ENCODE results near the gene DNAH2.

The DNAH2 gene

GRCh38 chr17:7716901-7717755 is at the start of gene DNAH2:
DNAH2 (plus strand) TSS chr17:7717744; CDS start chr17:7719735, 1,991 bp downstream.
- DNase-seq (ENCODE audit: low read depth in 2 of 2): no peak

GRCh38 chr17:7668482-7668881 is 49.1 kb upstream of the DNAH2 start:
- no peak for DNase-seq (ENCODE audit: low read depth in 2 of 2)

- no peak for DNase-seq (ENCODE audit: low read depth in 2 of 2)
These were observed 44.3 kb upstream of the DNAH2 start for GRCh38 chr17:7673239-7673638.

- no peak for DNase-seq (ENCODE audit: low read depth in 2 of 2)
These were observed 42.6 kb upstream of the DNAH2 start for GRCh38 chr17:7674934-7675333.

DNA sequence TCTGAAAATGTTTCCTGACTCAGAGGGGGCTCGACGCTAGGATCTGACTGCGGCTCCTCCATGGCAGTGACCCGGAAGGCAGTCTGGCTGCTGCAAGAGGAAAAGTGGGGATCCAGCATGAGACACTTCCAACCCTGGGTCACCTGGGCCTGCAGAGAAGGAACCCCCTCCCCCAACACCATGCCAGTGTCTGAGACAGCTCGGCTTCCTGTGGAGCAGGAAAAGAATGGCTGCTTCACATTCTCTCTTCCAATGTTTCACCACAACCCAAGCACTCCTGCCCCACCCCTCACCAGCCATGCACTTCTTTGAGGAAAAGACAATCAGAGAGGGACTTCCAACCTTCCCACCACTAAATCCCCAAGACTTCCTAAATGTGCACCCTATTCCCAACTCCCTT is 41.0 kb upstream of the DNAH2 start:
- no peak for DNase-seq (ENCODE audit: low read depth in 2 of 2)

GRCh38 chr17:7677388-7678067 is 40.0 kb upstream of the DNAH2 start:
- no peak for DNase-seq (ENCODE audit: low read depth in 2 of 2)

DNA sequence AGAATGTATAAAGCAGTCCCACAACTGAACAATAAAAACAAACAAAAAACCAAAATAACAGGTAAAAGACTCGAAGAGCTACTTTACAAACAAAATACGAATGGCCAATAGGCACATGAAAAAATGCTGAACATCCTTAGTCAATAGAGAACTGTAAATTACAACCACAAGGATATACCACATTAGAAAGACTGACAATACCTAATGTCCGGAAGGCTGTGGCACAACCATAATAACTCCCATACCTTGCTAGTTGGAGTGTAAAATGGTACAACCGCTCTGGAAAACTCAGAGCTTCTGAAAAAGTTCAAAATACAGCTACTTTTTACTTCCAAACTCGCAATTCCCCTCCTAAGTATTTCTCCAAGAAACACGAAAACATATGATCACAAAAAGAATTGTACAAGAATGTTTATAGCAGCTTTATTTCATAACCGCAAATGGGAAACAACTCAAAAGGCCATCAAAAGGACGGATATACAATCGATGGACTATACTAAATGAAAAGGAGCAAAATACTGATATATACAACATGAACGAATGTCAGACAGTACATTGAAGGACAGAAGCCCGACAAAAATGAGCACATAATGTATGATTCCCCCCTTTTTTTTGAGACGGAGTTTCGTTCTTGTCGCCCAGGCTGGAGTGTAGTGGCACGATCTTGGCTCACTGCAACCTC is 32.6 kb upstream of the DNAH2 start:
- DNase-seq (ENCODE audit: low read depth in 2 of 2): no peak

GRCh38 chr17:7685533-7686221 is 31.9 kb upstream of the DNAH2 start:
- peak; percentile 69 to 72 for DNase-seq (ENCODE audit: low read depth in 2 of 2)

DNA sequence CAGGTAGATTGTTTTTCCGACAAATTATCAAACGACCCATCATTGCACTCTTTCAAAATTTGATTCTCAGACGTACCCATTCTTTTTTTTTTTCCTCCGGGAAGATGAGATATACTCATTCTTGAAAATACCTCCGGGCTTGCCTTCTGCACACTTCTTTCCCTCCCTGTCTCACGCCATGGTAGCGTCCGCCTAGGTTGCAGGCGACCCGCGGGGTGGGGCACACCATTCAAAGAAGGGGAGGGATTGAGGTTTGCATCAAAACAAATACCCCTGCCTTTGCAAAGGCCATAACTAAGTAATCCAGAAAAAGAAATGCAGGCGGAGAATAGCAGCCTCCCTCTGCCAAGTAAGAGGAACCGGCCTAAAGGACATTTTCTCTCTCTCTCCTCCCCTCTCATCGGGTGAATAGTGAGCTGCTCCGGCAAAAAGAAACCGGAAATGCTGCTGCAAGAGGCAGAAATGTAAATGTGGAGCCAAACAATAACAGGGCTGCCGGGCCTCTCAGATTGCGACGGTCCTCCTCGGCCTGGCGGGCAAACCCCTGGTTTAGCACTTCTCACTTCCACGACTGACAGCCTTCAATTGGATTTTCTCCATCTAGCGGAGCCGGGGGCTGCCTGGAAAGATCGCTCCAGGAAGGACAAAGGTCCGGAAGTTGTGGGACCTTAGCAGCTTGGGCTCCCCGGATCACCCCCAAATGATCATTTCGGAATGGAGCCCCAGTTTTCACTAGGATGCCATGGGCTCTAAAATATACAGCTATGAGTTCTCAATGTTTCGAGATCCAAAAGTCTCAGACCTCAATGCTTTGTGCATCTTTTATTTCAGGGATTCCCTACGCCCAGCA is 31.1 kb upstream of the DNAH2 start:
- DNase-seq (ENCODE audit: low read depth in 2 of 2): peak; percentile 55 to 60

- peak; percentile 68 to 84 for DNase-seq (ENCODE audit: low read depth in 2 of 2)
These were observed 30.3 kb upstream of the DNAH2 start, which contains the start of gene TP53 for GRCh38 chr17:7687072-7687907. TP53 (minus strand) TSS chr17:7687490; CDS start chr17:7676594, 10,896 bp downstream.

DNA sequence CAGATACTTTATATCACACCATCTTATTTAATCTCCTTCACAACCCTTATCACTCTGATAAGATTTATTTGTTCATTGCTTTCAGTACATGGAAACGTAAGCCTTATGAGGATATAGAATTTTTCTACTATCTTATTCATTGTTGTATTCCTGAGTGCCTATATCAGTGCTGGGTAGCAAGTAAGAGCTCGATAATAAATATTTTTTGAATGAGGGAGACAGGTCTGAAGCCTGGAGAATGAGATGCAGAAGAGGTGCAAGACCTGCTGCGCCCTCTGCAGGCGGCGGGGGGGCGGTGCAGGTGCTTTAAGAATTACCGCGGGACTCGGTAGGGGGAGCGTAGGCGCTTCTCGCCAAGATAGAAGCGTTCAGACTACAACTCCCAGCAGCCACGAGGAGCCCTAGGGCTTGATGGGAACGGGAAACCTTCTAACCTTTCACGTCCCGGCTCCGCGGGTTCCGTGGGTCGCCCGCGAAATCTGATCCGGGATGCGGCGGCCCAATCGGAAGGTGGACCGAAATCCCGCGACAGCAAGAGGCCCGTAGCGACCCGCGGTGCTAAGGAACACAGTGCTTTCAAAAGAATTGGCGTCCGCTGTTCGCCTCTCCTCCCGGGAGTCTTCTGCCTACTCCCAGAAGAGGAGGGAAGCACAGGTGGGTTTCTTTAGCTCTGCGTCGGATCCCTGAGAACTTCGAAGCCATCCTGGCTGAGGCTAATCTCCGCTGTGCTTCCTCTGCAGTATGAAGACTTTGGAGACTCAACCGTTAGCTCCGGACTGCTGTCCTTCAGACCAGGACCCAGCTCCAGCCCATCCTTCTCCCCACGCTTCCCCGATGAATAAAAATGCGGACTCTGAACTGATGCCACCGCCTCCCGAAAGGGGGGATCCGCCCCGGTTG is 29.4 kb upstream of the DNAH2 start, which contains the start of gene WRAP53:
Gene WRAP53, plus strand, starts transcription at position 570 of the 900 bp plus-strand sequence. Its CDS starts 172 bp downstream, at position 742.
- peak; percentile 89 to 92 for DNase-seq (ENCODE audit: low read depth in 2 of 2)

DNA sequence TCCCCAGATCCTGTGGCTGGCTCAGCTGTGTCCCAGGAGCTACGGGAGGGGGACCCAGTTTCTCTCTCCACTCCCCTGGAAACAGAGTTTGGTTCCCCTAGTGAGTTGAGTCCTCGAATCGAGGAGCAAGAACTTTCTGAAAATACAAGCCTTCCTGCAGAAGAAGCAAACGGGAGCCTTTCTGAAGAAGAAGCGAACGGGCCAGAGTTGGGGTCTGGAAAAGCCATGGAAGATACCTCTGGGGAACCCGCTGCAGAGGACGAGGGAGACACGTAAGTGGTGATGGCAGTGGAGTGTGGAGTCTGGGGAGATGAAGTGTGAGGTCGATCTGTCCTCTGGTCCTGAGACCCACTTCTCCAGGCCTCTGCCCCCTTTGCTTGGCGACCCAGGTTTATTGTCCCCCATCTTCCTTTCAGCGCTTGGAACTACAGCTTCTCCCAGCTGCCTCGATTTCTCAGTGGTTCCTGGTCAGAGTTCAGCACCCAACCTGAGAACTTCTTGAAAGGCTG is 28.7 kb upstream of the DNAH2 start:
- DNase-seq (ENCODE audit: low read depth in 2 of 2): no peak

GRCh38 chr17:7695586-7695985 is 22.0 kb upstream of the DNAH2 start:
- DNase-seq (ENCODE audit: low read depth in 2 of 2): no peak

- no peak for DNase-seq (ENCODE audit: low read depth in 2 of 2)
These were observed 19.5 kb upstream of the DNAH2 start for GRCh38 chr17:7697828-7698588.

DNA sequence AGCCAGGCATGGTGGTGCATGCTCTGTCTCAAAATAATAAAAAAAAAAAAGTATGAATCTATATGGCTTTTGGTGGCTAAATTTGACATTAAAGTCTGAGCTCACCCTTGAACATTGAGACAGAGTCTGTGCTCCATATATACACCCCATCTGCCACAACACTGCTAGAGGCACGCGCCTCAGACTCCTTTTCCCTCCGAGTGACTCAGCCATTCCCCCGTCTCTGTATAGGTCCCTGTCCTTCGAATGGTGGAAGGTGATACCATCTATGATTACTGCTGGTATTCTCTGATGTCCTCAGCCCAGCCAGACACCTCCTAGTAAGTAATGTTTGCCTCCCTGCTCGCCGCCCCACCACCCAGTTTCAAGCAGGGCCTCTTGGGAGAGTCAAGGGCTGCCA is 17.0 kb upstream of the DNAH2 start:
- DNase-seq (ENCODE audit: low read depth in 2 of 2): no peak

GRCh38 chr17:7701681-7702080 is 15.9 kb upstream of the DNAH2 start:
- DNase-seq (ENCODE audit: low read depth in 2 of 2): no peak

DNA sequence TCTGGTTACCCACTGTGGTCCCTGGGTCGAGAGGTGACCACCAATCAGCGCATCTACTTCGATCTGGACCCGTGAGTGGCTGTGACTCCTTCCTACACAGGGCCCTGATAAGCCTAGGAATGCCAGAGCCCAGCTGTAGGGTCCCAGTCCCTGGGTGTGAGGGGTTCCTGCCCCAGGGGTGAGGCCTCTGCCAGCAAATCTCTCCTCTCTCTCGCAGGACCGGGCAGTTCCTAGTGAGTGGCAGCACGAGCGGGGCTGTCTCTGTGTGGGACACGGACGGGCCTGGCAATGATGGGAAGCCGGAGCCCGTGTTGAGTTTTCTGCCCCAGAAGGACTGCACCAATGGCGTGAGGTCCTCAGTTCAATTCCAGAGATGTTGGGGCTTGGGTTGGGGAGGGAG is 14.8 kb upstream of the DNAH2 start:
- no peak for DNase-seq (ENCODE audit: low read depth in 2 of 2)
